ENCODE measurements around the gene PCCB.

DNA sequence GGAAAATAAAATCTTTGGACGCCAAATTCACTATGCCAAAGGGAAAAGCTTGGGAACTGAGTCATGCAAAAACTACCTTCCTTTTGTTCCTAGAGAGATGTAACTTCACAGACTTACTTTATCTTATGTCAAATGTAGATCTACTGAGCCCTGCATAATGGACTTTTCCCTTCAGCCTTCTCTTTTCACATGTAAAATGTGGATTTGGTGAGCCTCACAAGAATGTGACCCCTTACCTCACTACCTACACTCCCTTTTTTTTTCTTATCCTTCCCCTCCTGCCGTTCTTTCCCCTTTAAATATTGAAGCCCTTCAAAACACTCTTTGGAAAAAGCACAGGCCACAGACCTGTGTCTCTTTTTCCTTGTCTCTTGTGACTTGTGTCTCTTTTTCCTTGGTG is 14.0 kb upstream of the PCCB start:
- TF ChIP-seq, protein P1, sequence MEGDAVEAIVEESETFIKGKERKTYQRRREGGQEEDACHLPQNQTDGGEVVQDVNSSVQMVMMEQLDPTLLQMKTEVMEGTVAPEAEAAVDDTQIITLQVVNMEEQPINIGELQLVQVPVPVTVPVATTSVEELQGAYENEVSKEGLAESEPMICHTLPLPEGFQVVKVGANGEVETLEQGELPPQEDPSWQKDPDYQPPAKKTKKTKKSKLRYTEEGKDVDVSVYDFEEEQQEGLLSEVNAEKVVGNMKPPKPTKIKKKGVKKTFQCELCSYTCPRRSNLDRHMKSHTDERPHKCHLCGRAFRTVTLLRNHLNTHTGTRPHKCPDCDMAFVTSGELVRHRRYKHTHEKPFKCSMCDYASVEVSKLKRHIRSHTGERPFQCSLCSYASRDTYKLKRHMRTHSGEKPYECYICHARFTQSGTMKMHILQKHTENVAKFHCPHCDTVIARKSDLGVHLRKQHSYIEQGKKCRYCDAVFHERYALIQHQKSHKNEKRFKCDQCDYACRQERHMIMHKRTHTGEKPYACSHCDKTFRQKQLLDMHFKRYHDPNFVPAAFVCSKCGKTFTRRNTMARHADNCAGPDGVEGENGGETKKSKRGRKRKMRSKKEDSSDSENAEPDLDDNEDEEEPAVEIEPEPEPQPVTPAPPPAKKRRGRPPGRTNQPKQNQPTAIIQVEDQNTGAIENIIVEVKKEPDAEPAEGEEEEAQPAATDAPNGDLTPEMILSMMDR (IDR thresholded peaks at IDR 0.05) = no peak
- no peak for TF ChIP-seq POLR2A (IDR thresholded peaks at IDR 0.05)

Data from thyroid gland (tissue), 4 donors.